ENCODE data around the gene EMP1. TPM values are rescaled to one million over a fixed set of nuclear protein-coding genes. Genes with fewer than 3 reads are reported as not detected.

The EMP1 gene
- total RNA-seq, 1 experiment from 2014 or later: 18.6 TPM

DNA sequence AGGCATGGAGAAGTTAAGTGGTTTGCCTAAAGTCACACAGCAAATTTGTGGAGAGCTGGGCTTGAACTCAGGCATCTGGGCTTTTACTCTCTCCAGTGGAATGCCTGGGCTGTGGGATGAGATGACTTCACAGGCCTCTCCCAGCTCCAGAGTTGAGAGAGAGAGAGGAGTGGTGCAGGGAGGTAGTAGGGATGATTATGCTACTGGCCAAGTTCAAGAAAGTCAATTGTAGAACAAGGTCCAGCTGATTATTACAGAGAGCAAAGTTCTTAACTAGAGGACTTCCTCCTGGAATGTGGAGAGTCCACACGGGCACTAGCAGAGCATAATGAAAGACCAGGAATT lies 769 bp upstream of the EMP1 start:
- no TSS peak for BruUV-seq (replicated peaks)
- in situ Hi-C loops (cut with HindIII; ENCODE audit: low pct_unique_long_range_greater_than_20kb, low sequenced_read_pairs) (no loop called here), intact Hi-C loops (cut with micrococcal nuclease; ENCODE audit: unreplicated experiment) (no loop called here)
- DNase-seq (ENCODE audit: low read depth, low spot score): no peak
- Histone ChIP-seq H3K4me3 (ENCODE audit: low read depth in 2 of 2, low read length in 2 of 2) (no peak overlapping the region), H3K4me1 (ENCODE audit: control insufficient read depth, insufficient read depth, low read length) (peaks cover 9% of the 10 kb centered on the region), H3K27me3 (ENCODE audit: control insufficient read depth, insufficient read depth, low read length) (no peaks in the 10 kb centered on the region), H3K9me3 (ENCODE audit: control insufficient read depth, insufficient read depth, low read depth, low read length) (no peaks in the 10 kb centered on the region), H3K36me3 (ENCODE audit: control insufficient read depth, insufficient read depth, low read length) (no peaks in the 10 kb centered on the region), H3K27ac (ENCODE audit: low read length) (peak overlapping the region; percentile 79; the same call in 1 of the 2 replicates)
- TF ChIP-seq SIN3A (IDR thresholded peaks at IDR 0.05; ENCODE audit: borderline replicate concordance, insufficient read depth, low read depth, low read length) (no peak), TCF7L2 (IDR thresholded peaks at IDR 0.05; ENCODE audit: low read depth, low read length) (no peak)
- POLR2A ChIA-PET: no interaction called here
- CTCF ChIA-PET: no interaction called here
- peak; percentile 28 for ATAC-seq

DNA sequence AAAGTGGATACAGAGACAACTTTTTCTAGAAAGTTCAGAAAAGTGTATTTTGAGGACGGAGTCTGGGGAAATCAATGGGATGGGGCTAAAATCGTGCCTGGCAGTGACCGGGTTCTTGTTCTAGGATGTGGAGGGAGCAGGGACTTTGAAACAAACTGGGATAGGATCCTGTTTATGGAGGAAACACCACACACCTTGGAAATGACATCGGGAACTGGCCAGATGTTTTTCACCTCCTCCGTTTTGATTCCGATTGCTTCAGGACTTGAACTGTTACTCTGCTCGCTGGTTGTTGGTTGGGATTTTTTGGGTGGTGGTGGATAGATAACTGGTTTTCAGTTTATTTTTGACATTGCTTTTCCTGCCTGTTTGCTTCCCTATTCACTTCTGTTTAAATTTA lies 506 bp downstream of the EMP1 start:
- H3K27me3 ChIP-seq (ENCODE audit: control insufficient read depth, insufficient read depth, low read length): no peaks in the 10 kb centered on the region
- H3K9me3 ChIP-seq (ENCODE audit: control insufficient read depth, insufficient read depth, low read depth, low read length): no peaks in the 10 kb centered on the region
- CTCF ChIA-PET: interaction anchor here (0.7 kb wide), 1 partner anchor 144 kb away, joined by 3 read pairs; no protein-coding TSS in a partner anchor
- peaks cover 9% of the 10 kb centered on the region for H3K4me1 ChIP-seq (ENCODE audit: control insufficient read depth, insufficient read depth, low read length)
- intact Hi-C loops (cut with micrococcal nuclease; ENCODE audit: unreplicated experiment): no loop called here
- peak overlapping the region; percentile 45 to 57 for H3K4me3 ChIP-seq (ENCODE audit: low read depth in 2 of 2, low read length in 2 of 2)
- H3K36me3 ChIP-seq (ENCODE audit: control insufficient read depth, insufficient read depth, low read length): no peaks in the 10 kb centered on the region
- H3K27ac ChIP-seq (ENCODE audit: low read length): peak overlapping the region; percentile 79
- DNase-seq (ENCODE audit: low read depth, low spot score) (no peak), ATAC-seq (no peak)
- TF ChIP-seq TCF7L2 (IDR thresholded peaks at IDR 0.05; ENCODE audit: low read depth, low read length): no peak
- no peak for TF ChIP-seq POLR2AphosphoS5 (IDR thresholded peaks at IDR 0.05; ENCODE audit: low read depth, low read length)
- TF ChIP-seq, protein P1, sequence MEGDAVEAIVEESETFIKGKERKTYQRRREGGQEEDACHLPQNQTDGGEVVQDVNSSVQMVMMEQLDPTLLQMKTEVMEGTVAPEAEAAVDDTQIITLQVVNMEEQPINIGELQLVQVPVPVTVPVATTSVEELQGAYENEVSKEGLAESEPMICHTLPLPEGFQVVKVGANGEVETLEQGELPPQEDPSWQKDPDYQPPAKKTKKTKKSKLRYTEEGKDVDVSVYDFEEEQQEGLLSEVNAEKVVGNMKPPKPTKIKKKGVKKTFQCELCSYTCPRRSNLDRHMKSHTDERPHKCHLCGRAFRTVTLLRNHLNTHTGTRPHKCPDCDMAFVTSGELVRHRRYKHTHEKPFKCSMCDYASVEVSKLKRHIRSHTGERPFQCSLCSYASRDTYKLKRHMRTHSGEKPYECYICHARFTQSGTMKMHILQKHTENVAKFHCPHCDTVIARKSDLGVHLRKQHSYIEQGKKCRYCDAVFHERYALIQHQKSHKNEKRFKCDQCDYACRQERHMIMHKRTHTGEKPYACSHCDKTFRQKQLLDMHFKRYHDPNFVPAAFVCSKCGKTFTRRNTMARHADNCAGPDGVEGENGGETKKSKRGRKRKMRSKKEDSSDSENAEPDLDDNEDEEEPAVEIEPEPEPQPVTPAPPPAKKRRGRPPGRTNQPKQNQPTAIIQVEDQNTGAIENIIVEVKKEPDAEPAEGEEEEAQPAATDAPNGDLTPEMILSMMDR (IDR thresholded peaks at IDR 0.05): no peak
- TF ChIP-seq, protein P2, sequence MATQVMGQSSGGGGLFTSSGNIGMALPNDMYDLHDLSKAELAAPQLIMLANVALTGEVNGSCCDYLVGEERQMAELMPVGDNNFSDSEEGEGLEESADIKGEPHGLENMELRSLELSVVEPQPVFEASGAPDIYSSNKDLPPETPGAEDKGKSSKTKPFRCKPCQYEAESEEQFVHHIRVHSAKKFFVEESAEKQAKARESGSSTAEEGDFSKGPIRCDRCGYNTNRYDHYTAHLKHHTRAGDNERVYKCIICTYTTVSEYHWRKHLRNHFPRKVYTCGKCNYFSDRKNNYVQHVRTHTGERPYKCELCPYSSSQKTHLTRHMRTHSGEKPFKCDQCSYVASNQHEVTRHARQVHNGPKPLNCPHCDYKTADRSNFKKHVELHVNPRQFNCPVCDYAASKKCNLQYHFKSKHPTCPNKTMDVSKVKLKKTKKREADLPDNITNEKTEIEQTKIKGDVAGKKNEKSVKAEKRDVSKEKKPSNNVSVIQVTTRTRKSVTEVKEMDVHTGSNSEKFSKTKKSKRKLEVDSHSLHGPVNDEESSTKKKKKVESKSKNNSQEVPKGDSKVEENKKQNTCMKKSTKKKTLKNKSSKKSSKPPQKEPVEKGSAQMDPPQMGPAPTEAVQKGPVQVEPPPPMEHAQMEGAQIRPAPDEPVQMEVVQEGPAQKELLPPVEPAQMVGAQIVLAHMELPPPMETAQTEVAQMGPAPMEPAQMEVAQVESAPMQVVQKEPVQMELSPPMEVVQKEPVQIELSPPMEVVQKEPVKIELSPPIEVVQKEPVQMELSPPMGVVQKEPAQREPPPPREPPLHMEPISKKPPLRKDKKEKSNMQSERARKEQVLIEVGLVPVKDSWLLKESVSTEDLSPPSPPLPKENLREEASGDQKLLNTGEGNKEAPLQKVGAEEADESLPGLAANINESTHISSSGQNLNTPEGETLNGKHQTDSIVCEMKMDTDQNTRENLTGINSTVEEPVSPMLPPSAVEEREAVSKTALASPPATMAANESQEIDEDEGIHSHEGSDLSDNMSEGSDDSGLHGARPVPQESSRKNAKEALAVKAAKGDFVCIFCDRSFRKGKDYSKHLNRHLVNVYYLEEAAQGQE (IDR thresholded peaks at IDR 0.05; ENCODE audit: insufficient read depth in 1 of 2, low read depth in 2 of 2, low read length in 1 of 2): no peak
- TF ChIP-seq SIN3A (IDR thresholded peaks at IDR 0.05; ENCODE audit: borderline replicate concordance, insufficient read depth, low read depth, low read length): no peak
- POLR2A ChIA-PET: no interaction called here
- in situ Hi-C loops (cut with HindIII; ENCODE audit: low pct_unique_long_range_greater_than_20kb, low sequenced_read_pairs): no loop called here
- TSS peak; percentile 80 for BruUV-seq (replicated peaks)

DNA sequence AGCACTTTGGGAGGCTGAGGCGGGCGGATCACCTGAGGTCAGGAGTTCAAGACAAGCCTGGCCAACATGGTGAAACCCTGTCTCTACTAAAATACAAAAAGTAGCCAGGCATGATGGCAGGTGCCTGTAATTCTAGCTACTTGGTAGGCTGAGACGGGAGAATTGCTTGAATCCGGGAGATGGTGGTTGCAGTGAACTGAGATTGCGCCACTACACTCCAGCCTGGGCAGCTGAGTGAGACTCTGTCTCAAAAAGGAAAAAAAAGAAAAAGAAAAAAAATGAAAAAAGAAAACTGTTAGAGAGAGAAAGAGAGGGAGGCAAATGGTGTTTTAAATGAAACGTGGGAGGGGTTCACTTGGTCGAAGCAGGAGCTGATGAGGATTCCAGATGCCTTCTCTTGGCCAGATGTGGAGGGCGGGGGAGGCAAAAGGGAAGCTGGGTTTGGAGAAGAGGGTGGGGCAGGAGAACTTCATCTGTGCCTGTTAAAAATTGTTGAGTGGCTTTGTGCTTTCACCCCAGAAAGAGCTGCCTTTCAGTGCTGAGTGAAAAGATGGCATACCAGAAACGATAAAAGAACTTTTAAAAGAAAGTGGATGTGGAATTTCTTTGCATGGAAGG lies 1.1 kb downstream of the EMP1 start:
- peak overlapping the region in 1 of 2 experiments; percentile 45; a peak in 1 of 4 replicates for H3K4me3 ChIP-seq (ENCODE audit: low read depth in 2 of 2, low read length in 2 of 2)
- H3K27ac ChIP-seq (ENCODE audit: low read length): peak overlapping the region; percentile 79; the same call in 1 of the 2 replicates
- H3K36me3 ChIP-seq (ENCODE audit: control insufficient read depth, insufficient read depth, low read length): no peaks in the 10 kb centered on the region
- POLR2A ChIA-PET: no interaction called here
- ATAC-seq (no peak), DNase-seq (ENCODE audit: low read depth, low spot score) (no peak)
- H3K9me3 ChIP-seq (ENCODE audit: control insufficient read depth, insufficient read depth, low read depth, low read length): no peaks in the 10 kb centered on the region
- H3K4me1 ChIP-seq (ENCODE audit: control insufficient read depth, insufficient read depth, low read length): peaks cover 9% of the 10 kb centered on the region
- TF ChIP-seq, protein P2 (IDR thresholded peaks at IDR 0.05; ENCODE audit: insufficient read depth in 1 of 2, low read depth in 2 of 2, low read length in 1 of 2): no peak
- no peak for TF ChIP-seq POLR2AphosphoS5 (IDR thresholded peaks at IDR 0.05; ENCODE audit: low read depth, low read length)
- TF ChIP-seq, protein P1 (IDR thresholded peaks at IDR 0.05): no peak
- no peak for TF ChIP-seq SIN3A (IDR thresholded peaks at IDR 0.05; ENCODE audit: borderline replicate concordance, insufficient read depth, low read depth, low read length)
- no peak for TF ChIP-seq TCF7L2 (IDR thresholded peaks at IDR 0.05; ENCODE audit: low read depth, low read length)
- H3K27me3 ChIP-seq (ENCODE audit: control insufficient read depth, insufficient read depth, low read length): no peaks in the 10 kb centered on the region
- intact Hi-C loops (cut with micrococcal nuclease; ENCODE audit: unreplicated experiment) (no loop called here), in situ Hi-C loops (cut with HindIII; ENCODE audit: low pct_unique_long_range_greater_than_20kb, low sequenced_read_pairs) (no loop called here)
- CTCF ChIA-PET: interaction anchor here (0.5 to 0.7 kb wide), 2 partner anchors 144 to 389 kb away, joined by 3 to 4 read pairs; no protein-coding TSS in a partner anchor
- no TSS peak for BruUV-seq (replicated peaks)
